Dermis microvascular lymphatic vessel endothelial cell (primary cell): ENCODE data around the gene SDF4. TPM values are rescaled to one million over a fixed set of nuclear protein-coding genes. Genes with fewer than 3 reads are reported as not detected.

Source experiments
- DNase-seq, 2 donors: peaks; one replicate each; pipeline versions ENCODE4 v3.0.0 to v3.0.0-alpha.2; 2010; ENCODE audit warnings: low read depth in 2 of 2
- total RNA-seq: library from RNA; depleted of rRNA; stranded (reverse); fragments of >200 nt; gene quantifications from 2 replicates; pipeline ENCODE4 v1.2.1, GENCODE V29; 2014

The SDF4 gene
- total RNA-seq, 1 donor from 2014 or later: 70.0 TPM

GRCh38 chr1:1167398-1167821 is 64.4 kb downstream of the SDF4 start:
- no peak for DNase-seq

Other genes starting within 250 kb of the SDF4 start
- gene PERM1, start 249.9 kb downstream of the SDF4 start, total RNA-seq: not detected in 2 replicates
- gene HES4, start 231.9 kb downstream of the SDF4 start, total RNA-seq: 29.0 and 54.1 TPM in 2 replicates
- gene ISG15, start 218.5 kb downstream of the SDF4 start, total RNA-seq: 92.3 and 112 TPM in 2 replicates
- 49.3 and 77.5 TPM in 2 replicates for gene AGRN, start 211.9 kb downstream of the SDF4 start, total RNA-seq
- gene RNF223, start 157.7 kb downstream of the SDF4 start, total RNA-seq: under 0.01 TPM in 1 of 2 replicates, not detected in the other
- 5.0 and 9.1 TPM in 2 replicates for gene C1orf159, start 115.9 kb downstream of the SDF4 start, total RNA-seq
- not detected in 2 replicates for gene TTLL10, start 58.1 kb downstream of the SDF4 start, total RNA-seq
- gene TNFRSF18, start 25.4 kb downstream of the SDF4 start, total RNA-seq: 0.26 and 0.51 TPM in 2 replicates
- gene TNFRSF4, start 17.8 kb downstream of the SDF4 start, total RNA-seq: 1.5 and 3.7 TPM in 2 replicates
- 16.8 and 32.7 TPM in 2 replicates for gene B3GALT6, start 236 bp upstream of the SDF4 start, total RNA-seq
- gene C1QTNF12, start 14.7 kb upstream of the SDF4 start, total RNA-seq: 0.25 and 0.51 TPM in 2 replicates
- gene UBE2J2, start 41.9 kb upstream of the SDF4 start, total RNA-seq: 30.0 and 42.0 TPM in 2 replicates
- 0.13 and 0.38 TPM in 2 replicates for gene SCNN1D, start 48.4 kb upstream of the SDF4 start, total RNA-seq
- 11.8 and 19.5 TPM in 2 replicates for gene ACAP3, start 75.9 kb upstream of the SDF4 start, total RNA-seq
- gene PUSL1, start 76.6 kb upstream of the SDF4 start, total RNA-seq: 9.8 and 13.5 TPM in 2 replicates
- gene INTS11, start 92.7 kb upstream of the SDF4 start, total RNA-seq: 49.6 and 71.7 TPM in 2 replicates
- 10.8 and 22.3 TPM in 2 replicates for gene CPTP, start 92.8 kb upstream of the SDF4 start, total RNA-seq
- gene TAS1R3, start 99.3 kb upstream of the SDF4 start, total RNA-seq: under 0.01 and 0.25 TPM in 2 replicates
- 32.6 and 37.2 TPM in 2 replicates for gene DVL1, start 117.4 kb upstream of the SDF4 start, total RNA-seq
- gene MXRA8, start 126.6 kb upstream of the SDF4 start, total RNA-seq: 0.25 TPM in 1 of 2 replicates, not detected in the other
- 75.2 and 83.3 TPM in 2 replicates for gene AURKAIP1, start 143.2 kb upstream of the SDF4 start, total RNA-seq
- gene CCNL2, start 167.3 kb upstream of the SDF4 start, total RNA-seq: 44.2 and 73.3 TPM in 2 replicates
- gene MRPL20, start 175.3 kb upstream of the SDF4 start, total RNA-seq: 88.1 and 95.9 TPM in 2 replicates
- gene ANKRD65, start 189.3 kb upstream of the SDF4 start, total RNA-seq: 0.25 and 0.26 TPM in 2 replicates
- 6.9 and 7.7 TPM in 2 replicates for gene VWA1, start 203.7 kb upstream of the SDF4 start, total RNA-seq
- gene ATAD3C, start 217.7 kb upstream of the SDF4 start, total RNA-seq: 0.39 and 0.89 TPM in 2 replicates
- 13.3 and 16.6 TPM in 2 replicates for gene ATAD3B, start 239.8 kb upstream of the SDF4 start, total RNA-seq